ENCODE results near the gene ILF2. TPM values are rescaled to one million over a fixed set of nuclear protein-coding genes. Genes with fewer than 3 reads are reported as not detected.

The ILF2 gene
- total and polyA plus RNA-seq, 2 of the 13 experiments (the other 11 are each of a cell fraction or from before 2014, with no cell fraction given), result 292 to 366 TPM

DNA sequence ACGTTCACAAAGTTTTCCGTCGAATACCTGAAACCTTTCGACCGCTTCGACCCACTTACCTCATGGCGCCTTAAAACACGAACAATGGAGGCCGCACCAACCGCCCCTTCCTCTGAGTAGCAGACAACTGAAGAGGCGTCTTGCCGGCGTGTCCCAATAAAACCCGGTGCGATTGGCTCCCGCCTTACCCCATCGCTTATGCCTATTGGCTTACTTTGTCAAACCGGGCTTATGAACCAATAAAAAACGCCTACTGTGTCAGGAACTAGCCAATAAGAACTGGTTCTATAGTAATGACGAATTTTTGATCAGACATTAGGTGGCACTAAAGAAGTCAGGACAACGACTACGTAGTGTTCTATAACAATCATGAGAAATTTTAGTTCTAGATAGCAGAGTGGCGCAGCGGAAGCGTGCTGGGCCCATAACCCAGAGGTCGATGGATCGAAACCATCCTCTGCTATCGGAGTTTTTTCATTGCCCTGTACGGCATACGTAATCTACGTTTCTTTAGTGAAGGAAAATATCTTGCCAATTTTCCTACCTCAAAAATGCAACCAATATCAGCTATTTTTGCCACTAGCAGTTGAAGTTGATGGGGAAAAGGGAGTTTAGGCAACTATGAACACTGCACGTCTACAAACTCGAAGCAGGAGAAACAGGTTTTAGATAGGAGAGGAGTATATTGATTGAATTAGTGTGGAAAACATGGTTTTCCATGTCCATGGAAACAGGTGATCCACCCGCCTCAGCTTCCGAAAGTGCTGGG is at the start of gene ILF2 (continued):
- TF ChIP-seq, protein P1, sequence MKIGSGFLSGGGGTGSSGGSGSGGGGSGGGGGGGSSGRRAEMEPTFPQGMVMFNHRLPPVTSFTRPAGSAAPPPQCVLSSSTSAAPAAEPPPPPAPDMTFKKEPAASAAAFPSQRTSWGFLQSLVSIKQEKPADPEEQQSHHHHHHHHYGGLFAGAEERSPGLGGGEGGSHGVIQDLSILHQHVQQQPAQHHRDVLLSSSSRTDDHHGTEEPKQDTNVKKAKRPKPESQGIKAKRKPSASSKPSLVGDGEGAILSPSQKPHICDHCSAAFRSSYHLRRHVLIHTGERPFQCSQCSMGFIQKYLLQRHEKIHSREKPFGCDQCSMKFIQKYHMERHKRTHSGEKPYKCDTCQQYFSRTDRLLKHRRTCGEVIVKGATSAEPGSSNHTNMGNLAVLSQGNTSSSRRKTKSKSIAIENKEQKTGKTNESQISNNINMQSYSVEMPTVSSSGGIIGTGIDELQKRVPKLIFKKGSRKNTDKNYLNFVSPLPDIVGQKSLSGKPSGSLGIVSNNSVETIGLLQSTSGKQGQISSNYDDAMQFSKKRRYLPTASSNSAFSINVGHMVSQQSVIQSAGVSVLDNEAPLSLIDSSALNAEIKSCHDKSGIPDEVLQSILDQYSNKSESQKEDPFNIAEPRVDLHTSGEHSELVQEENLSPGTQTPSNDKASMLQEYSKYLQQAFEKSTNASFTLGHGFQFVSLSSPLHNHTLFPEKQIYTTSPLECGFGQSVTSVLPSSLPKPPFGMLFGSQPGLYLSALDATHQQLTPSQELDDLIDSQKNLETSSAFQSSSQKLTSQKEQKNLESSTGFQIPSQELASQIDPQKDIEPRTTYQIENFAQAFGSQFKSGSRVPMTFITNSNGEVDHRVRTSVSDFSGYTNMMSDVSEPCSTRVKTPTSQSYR (CRISPR knock-in tag; IDR thresholded peaks at IDR 0.05; ENCODE audit: borderline replicate concordance), result no peak
- TF ChIP-seq ZNF101 (CRISPR knock-in tag; IDR thresholded peaks at IDR 0.05; ENCODE audit: borderline replicate concordance, low read depth) (no peak), ARHGAP35 (CRISPR knock-in tag; IDR thresholded peaks at IDR 0.05; ENCODE audit: borderline replicate concordance) (no peak), ZNF468 (CRISPR knock-in tag; IDR thresholded peaks at IDR 0.05) (no peak)
- TF ChIP-seq, protein P2, sequence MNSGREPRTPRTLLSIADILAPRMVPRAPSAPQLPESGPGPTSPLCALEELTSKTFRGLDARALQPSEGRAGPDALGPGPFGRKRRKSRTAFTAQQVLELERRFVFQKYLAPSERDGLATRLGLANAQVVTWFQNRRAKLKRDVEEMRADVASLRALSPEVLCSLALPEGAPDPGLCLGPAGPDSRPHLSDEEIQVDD (CRISPR knock-in tag; IDR thresholded peaks at IDR 0.05; ENCODE audit: borderline replicate concordance), result no peak
- TF ChIP-seq, protein P3, sequence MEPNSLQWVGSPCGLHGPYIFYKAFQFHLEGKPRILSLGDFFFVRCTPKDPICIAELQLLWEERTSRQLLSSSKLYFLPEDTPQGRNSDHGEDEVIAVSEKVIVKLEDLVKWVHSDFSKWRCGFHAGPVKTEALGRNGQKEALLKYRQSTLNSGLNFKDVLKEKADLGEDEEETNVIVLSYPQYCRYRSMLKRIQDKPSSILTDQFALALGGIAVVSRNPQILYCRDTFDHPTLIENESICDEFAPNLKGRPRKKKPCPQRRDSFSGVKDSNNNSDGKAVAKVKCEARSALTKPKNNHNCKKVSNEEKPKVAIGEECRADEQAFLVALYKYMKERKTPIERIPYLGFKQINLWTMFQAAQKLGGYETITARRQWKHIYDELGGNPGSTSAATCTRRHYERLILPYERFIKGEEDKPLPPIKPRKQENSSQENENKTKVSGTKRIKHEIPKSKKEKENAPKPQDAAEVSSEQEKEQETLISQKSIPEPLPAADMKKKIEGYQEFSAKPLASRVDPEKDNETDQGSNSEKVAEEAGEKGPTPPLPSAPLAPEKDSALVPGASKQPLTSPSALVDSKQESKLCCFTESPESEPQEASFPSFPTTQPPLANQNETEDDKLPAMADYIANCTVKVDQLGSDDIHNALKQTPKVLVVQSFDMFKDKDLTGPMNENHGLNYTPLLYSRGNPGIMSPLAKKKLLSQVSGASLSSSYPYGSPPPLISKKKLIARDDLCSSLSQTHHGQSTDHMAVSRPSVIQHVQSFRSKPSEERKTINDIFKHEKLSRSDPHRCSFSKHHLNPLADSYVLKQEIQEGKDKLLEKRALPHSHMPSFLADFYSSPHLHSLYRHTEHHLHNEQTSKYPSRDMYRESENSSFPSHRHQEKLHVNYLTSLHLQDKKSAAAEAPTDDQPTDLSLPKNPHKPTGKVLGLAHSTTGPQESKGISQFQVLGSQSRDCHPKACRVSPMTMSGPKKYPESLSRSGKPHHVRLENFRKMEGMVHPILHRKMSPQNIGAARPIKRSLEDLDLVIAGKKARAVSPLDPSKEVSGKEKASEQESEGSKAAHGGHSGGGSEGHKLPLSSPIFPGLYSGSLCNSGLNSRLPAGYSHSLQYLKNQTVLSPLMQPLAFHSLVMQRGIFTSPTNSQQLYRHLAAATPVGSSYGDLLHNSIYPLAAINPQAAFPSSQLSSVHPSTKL (CRISPR knock-in tag; IDR thresholded peaks at IDR 0.05), result no peak
- TF ChIP-seq, protein P4, sequence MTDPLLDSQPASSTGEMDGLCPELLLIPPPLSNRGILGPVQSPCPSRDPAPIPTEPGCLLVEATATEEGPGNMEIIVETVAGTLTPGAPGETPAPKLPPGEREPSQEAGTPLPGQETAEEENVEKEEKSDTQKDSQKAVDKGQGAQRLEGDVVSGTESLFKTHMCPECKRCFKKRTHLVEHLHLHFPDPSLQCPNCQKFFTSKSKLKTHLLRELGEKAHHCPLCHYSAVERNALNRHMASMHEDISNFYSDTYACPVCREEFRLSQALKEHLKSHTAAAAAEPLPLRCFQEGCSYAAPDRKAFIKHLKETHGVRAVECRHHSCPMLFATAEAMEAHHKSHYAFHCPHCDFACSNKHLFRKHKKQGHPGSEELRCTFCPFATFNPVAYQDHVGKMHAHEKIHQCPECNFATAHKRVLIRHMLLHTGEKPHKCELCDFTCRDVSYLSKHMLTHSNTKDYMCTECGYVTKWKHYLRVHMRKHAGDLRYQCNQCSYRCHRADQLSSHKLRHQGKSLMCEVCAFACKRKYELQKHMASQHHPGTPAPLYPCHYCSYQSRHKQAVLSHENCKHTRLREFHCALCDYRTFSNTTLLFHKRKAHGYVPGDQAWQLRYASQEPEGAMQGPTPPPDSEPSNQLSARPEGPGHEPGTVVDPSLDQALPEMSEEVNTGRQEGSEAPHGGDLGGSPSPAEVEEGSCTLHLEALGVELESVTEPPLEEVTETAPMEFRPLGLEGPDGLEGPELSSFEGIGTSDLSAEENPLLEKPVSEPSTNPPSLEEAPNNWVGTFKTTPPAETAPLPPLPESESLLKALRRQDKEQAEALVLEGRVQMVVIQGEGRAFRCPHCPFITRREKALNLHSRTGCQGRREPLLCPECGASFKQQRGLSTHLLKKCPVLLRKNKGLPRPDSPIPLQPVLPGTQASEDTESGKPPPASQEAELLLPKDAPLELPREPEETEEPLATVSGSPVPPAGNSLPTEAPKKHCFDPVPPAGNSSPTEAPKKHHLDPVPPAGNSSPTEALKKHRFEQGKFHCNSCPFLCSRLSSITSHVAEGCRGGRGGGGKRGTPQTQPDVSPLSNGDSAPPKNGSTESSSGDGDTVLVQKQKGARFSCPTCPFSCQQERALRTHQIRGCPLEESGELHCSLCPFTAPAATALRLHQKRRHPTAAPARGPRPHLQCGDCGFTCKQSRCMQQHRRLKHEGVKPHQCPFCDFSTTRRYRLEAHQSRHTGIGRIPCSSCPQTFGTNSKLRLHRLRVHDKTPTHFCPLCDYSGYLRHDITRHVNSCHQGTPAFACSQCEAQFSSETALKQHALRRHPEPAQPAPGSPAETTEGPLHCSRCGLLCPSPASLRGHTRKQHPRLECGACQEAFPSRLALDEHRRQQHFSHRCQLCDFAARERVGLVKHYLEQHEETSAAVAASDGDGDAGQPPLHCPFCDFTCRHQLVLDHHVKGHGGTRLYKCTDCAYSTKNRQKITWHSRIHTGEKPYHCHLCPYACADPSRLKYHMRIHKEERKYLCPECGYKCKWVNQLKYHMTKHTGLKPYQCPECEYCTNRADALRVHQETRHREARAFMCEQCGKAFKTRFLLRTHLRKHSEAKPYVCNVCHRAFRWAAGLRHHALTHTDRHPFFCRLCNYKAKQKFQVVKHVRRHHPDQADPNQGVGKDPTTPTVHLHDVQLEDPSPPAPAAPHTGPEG (CRISPR knock-in tag; IDR thresholded peaks at IDR 0.05), result peak; percentile 54; the same call in 1 of the 2 replicates
- TF ChIP-seq, protein P5, sequence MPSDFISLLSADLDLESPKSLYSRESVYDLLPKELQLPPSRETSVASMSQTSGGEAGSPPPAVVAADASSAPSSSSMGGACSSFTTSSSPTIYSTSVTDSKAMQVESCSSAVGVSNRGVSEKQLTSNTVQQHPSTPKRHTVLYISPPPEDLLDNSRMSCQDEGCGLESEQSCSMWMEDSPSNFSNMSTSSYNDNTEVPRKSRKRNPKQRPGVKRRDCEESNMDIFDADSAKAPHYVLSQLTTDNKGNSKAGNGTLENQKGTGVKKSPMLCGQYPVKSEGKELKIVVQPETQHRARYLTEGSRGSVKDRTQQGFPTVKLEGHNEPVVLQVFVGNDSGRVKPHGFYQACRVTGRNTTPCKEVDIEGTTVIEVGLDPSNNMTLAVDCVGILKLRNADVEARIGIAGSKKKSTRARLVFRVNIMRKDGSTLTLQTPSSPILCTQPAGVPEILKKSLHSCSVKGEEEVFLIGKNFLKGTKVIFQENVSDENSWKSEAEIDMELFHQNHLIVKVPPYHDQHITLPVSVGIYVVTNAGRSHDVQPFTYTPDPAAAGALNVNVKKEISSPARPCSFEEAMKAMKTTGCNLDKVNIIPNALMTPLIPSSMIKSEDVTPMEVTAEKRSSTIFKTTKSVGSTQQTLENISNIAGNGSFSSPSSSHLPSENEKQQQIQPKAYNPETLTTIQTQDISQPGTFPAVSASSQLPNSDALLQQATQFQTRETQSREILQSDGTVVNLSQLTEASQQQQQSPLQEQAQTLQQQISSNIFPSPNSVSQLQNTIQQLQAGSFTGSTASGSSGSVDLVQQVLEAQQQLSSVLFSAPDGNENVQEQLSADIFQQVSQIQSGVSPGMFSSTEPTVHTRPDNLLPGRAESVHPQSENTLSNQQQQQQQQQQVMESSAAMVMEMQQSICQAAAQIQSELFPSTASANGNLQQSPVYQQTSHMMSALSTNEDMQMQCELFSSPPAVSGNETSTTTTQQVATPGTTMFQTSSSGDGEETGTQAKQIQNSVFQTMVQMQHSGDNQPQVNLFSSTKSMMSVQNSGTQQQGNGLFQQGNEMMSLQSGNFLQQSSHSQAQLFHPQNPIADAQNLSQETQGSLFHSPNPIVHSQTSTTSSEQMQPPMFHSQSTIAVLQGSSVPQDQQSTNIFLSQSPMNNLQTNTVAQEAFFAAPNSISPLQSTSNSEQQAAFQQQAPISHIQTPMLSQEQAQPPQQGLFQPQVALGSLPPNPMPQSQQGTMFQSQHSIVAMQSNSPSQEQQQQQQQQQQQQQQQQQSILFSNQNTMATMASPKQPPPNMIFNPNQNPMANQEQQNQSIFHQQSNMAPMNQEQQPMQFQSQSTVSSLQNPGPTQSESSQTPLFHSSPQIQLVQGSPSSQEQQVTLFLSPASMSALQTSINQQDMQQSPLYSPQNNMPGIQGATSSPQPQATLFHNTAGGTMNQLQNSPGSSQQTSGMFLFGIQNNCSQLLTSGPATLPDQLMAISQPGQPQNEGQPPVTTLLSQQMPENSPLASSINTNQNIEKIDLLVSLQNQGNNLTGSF (CRISPR knock-in tag; IDR thresholded peaks at IDR 0.05), result no peak
